ENCODE data around the gene HSPB2. TPM values are rescaled to one million over a fixed set of nuclear protein-coding genes. Genes with fewer than 3 reads are reported as not detected.

Gene HSPB2
- total and polyA plus RNA-seq, 2 of the 8 experiments (the other 6 are each of a cell fraction or from before 2014, with no cell fraction given): 0.32 to 0.86 TPM

DNA sequence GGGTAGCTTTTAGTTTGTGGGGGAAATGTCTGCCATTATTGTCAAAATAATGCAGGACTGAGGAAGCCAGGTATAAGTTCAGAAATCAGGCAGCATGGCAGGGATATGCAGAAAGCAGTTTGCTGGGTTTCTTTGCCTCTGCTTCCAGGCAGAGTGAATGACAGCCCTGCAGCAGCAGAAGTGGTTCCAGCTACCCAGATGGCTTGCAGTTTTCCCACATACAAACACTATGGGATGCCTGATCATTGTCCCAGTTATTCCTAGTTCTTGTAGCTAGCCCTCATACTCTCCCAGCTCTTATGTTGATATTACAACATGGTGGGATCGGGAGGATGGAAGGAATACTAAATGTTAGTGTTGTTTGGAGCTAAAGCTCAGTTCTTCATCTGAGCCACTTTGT is 21.8 kb downstream of the HSPB2 start (continued):
- TF ChIP-seq RFX5 (IDR thresholded peaks at IDR 0.05; ENCODE audit: borderline replicate concordance, low read depth, low read length) (no peak), BACH1 (IDR thresholded peaks at IDR 0.05; ENCODE audit: low read length) (no peak), BRCA1 (IDR thresholded peaks at IDR 0.05; ENCODE audit: low read depth, low read length) (no peak), KDM5A (IDR thresholded peaks at IDR 0.05; ENCODE audit: low read length) (no peak), EGR1 (IDR thresholded peaks at IDR 0.05; ENCODE audit: borderline replicate concordance, low read depth, low read length) (no peak)
